ENCODE measurements around the gene HELZ. TPM values are rescaled to one million over a fixed set of nuclear protein-coding genes. Genes with fewer than 3 reads are reported as not detected.

HELZ gene
- total and polyA plus RNA-seq, 2 of the 8 experiments (the other 6 are each of a cell fraction or from before 2014, with no cell fraction given): 10.0 to 48.7 TPM

- Histone ChIP-seq H2BK12ac (ENCODE audit: low read depth, low read length) (no peak overlapping the region), H3K4ac (replicated peaks; ENCODE audit: insufficient read length, low read depth, low read length) (no peak overlapping the region), H3K36me3 (ENCODE audit: control insufficient read depth in 2 of 4, insufficient read depth in 4 of 4, low read length in 3 of 4) (no peaks in the 10 kb centered on the region), H3K27me3 (replicated peaks in 1 of 4; ENCODE audit: control insufficient read depth in 3 of 4, extremely low read depth in 1 of 4, insufficient read depth in 3 of 4, low read length in 3 of 4) (no peaks in the 10 kb centered on the region), H4K5ac (ENCODE audit: insufficient read length, low read depth, low read length) (no peak overlapping the region), H3K4me2 (ENCODE audit: insufficient read depth in 1 of 2, low read depth in 2 of 2, low read length in 2 of 2) (no peak overlapping the region), H3K23ac (ENCODE audit: insufficient read length) (no peak overlapping the region), H3K79me1 (ENCODE audit: low read depth, low read length) (no peaks in the 10 kb centered on the region), H2AFZ (ENCODE audit: low read length) (no peak overlapping the region), H2BK5ac (ENCODE audit: low read depth, low read length) (no peak overlapping the region), H3K27ac (ENCODE audit: low read depth, low read length) (no peak overlapping the region), H4K20me1 (replicated peaks in 1 of 2; ENCODE audit: control insufficient read depth in 1 of 2, insufficient read depth in 2 of 2, low read length in 2 of 2) (no peaks in the 10 kb centered on the region), H3K4me1 (replicated peaks in 1 of 4; ENCODE audit: control insufficient read depth in 3 of 4, insufficient read depth in 4 of 4, low read length in 3 of 4) (no peaks in the 10 kb centered on the region; a peak in 1 of 7 replicates), H2BK15ac (ENCODE audit: low read length) (no peak overlapping the region), H3K4me3 (ENCODE audit: extremely low read depth in 1 of 4, insufficient read depth in 2 of 4, low read depth in 3 of 4, low read length in 4 of 4) (no peak overlapping the region), H4K8ac (ENCODE audit: extremely low read depth, insufficient read depth, low read length) (no peak overlapping the region), H3K18ac (ENCODE audit: extremely low read depth, low read length) (no peak overlapping the region), H3K56ac (replicated peaks; ENCODE audit: insufficient read length, low read depth, low read length) (no peak overlapping the region), H3K9me3 (ENCODE audit: insufficient read depth in 2 of 2, low read depth in 1 of 2, low read length in 1 of 2) (no peaks in the 10 kb centered on the region), H2AK5ac (ENCODE audit: low read depth, low read length) (no peak overlapping the region), H3K79me2 (ENCODE audit: control insufficient read depth in 1 of 2, insufficient read depth in 2 of 2, low read length in 2 of 2) (no peaks in the 10 kb centered on the region), H3K23me2 (ENCODE audit: low read depth, low read length) (no peaks in the 10 kb centered on the region), H4K91ac (replicated peaks; ENCODE audit: insufficient read length, low read length) (no peak overlapping the region), H2BK20ac (ENCODE audit: low read length) (no peak overlapping the region), H3K14ac (ENCODE audit: insufficient read length) (no peak overlapping the region), H3K9ac (replicated peaks in 1 of 4; ENCODE audit: extremely low read depth in 1 of 4, low read depth in 3 of 4, low read length in 3 of 4) (no peak overlapping the region), H2BK120ac (replicated peaks; ENCODE audit: low read depth, low read length) (no peak overlapping the region)
- TF ChIP-seq EGR1 (IDR thresholded peaks at IDR 0.05; ENCODE audit: borderline replicate concordance, low read depth, low read length) (no peak), SP1 (IDR thresholded peaks at IDR 0.05; ENCODE audit: low read depth, low read length) (no peak), SP4 (IDR thresholded peaks at IDR 0.05; ENCODE audit: low read length) (no peak), BACH1 (IDR thresholded peaks at IDR 0.05; ENCODE audit: low read length) (no peak), POLR2A (IDR thresholded peaks at IDR 0.05; ENCODE audit: control extremely low read depth in 1 of 2, low read depth in 2 of 2, low read length in 2 of 2) (no peak), RAD21 (IDR thresholded peaks at IDR 0.05 in 1 of 2, conservative IDR thresholded peaks at IDR 0.05 in 1 of 2; ENCODE audit: low read depth in 2 of 2, low read length in 2 of 2) (no peak), YY1 (IDR thresholded peaks at IDR 0.05; ENCODE audit: low read depth, low read length) (no peak), JUN (IDR thresholded peaks at IDR 0.05; ENCODE audit: low read depth, low read length) (no peak), SP2 (IDR thresholded peaks at IDR 0.05; ENCODE audit: low read length) (no peak), KDM1A (IDR thresholded peaks at IDR 0.05; ENCODE audit: borderline replicate concordance, low read length) (no peak), CHD2 (IDR thresholded peaks at IDR 0.05; ENCODE audit: low read length) (no peak)
- DNase-seq (ENCODE audit: low read depth in 1 of 2, low spot score in 2 of 2): no peak
- no peak for FAIRE-seq
- POLR2A ChIA-PET (ENCODE audit: partially characterized antibody): no interaction called here
- 84% methylated on average over 5 of the region's 5 CpGs; no CpG with 5 or more reads in 1 of the 2 experiments for WGBS, 2 experiments (ENCODE audit: extremely low coverage in 1 of 2, insufficient coverage in 1 of 2, insufficient read length in 1 of 2, insufficient replicate concordance in 2 of 2, low coverage in 1 of 2, low lambda C conversion rate in 2 of 2, missing lambda C conversion rate in 1 of 2)
- CTCF ChIA-PET (ENCODE audit: partially characterized antibody): interaction anchor here (0.5 to 1.5 kb wide), 2 partner anchors 12 to 204 kb away, joined by 3 to 6 read pairs; no protein-coding TSS in a partner anchor
These were observed 175.3 kb downstream of the HELZ start for GRCh38 chr17:67069603-67070136.
